NCI-H1105 (cell line): ENCODE measurements around the gene CARMIL1.

Experiments
- DNase-seq: peaks from one replicate; lab custom pipeline; 2025; lab: John Stamatoyannopoulos, UW

The CARMIL1 gene

GRCh38 chr6:25311331-25311840 is 32.2 kb downstream of the CARMIL1 start:
- no peak for DNase-seq

GRCh38 chr6:25312034-25312620 is 33.0 kb downstream of the CARMIL1 start:
- DNase-seq = no peak

- DNase-seq = no peak
These were observed 33.5 kb downstream of the CARMIL1 start for GRCh38 chr6:25312703-25313102.

GRCh38 chr6:25314509-25315175 is 35.5 kb downstream of the CARMIL1 start:
- DNase-seq = no peak

- no peak for DNase-seq
These were observed 36.3 kb downstream of the CARMIL1 start for GRCh38 chr6:25315194-25316177.

- DNase-seq = no peak
These were observed 37.5 kb downstream of the CARMIL1 start for GRCh38 chr6:25316626-25317025.

- no peak for DNase-seq
These were observed 39.4 kb downstream of the CARMIL1 start for GRCh38 chr6:25318589-25318988.

GRCh38 chr6:25320459-25320858 is 41.3 kb downstream of the CARMIL1 start:
- no peak for DNase-seq

GRCh38 chr6:25322692-25323091 is 43.5 kb downstream of the CARMIL1 start:
- no peak for DNase-seq

GRCh38 chr6:25324066-25324762 is 45.0 kb downstream of the CARMIL1 start:
- DNase-seq = no peak

- no peak for DNase-seq
These were observed 47.0 kb downstream of the CARMIL1 start for GRCh38 chr6:25326126-25326525.

GRCh38 chr6:25326960-25327359 is 47.8 kb downstream of the CARMIL1 start:
- no peak for DNase-seq

GRCh38 chr6:25327432-25327831 is 48.3 kb downstream of the CARMIL1 start:
- DNase-seq = no peak

- no peak for DNase-seq
These were observed 50.1 kb downstream of the CARMIL1 start for GRCh38 chr6:25329161-25329817.

- DNase-seq = no peak
These were observed 50.8 kb downstream of the CARMIL1 start for GRCh38 chr6:25329982-25330381.

GRCh38 chr6:25330796-25331685 is 51.9 kb downstream of the CARMIL1 start:
- no peak for DNase-seq

GRCh38 chr6:25332165-25332564 is 53.0 kb downstream of the CARMIL1 start:
- no peak for DNase-seq

- DNase-seq = no peak
These were observed 53.5 kb downstream of the CARMIL1 start for GRCh38 chr6:25332655-25333071.

- no peak for DNase-seq
These were observed 54.3 kb downstream of the CARMIL1 start for GRCh38 chr6:25333471-25333870.

GRCh38 chr6:25334793-25335192 is 55.6 kb downstream of the CARMIL1 start:
- no peak for DNase-seq
